HCT116 (cell line): ENCODE results near the gene NCAPG. TPM values are rescaled to one million over a fixed set of nuclear protein-coding genes. Genes with fewer than 3 reads are reported as not detected.

ENCODE experiments used
- ATAC-seq: fragments of 200-7000 bp; cut with Tn5 transposase; 2 replicates; pipeline ENCODE4 v1.9.1; 2020; ENCODE audit warnings: mild to moderate bottlenecking, moderate library complexity
- BruUV-seq: library from RNA; stranded (reverse); fragments of 400-500 nt; replicated peaks from 2 replicates; lab custom pipeline; 2021; lab: Mats Ljungman, UMichigan
- CTCF ChIA-PET: fragments of 300-600 bp; sonication (Branson Sonifier 250); formaldehyde crosslinking; loops from one replicate; lab custom pipeline; 2021; ENCODE audit warnings: antibody characterized with exemption; lab: Charles Lee
- POLR2A ChIA-PET: fragments of 300-600, 350-600 bp; sonication (Branson Sonifier 250); formaldehyde crosslinking; loops from one replicate; lab custom pipeline; 2021; ENCODE audit warnings: antibody characterized with exemption; lab: Charles Lee
- RAD21 ChIA-PET, 2 experiments: fragments of 300-600 bp; sonication (Branson Sonifier 250); formaldehyde crosslinking; loops; one replicate each; lab custom pipeline; 2023; ENCODE audit warnings: low total read pairs in 2 of 2; ENCODE audit not compliant: uncharacterized antibody in 2 of 2, unreplicated experiment in 2 of 2, low non-redundant PET in 1 of 2; lab: Charles Lee
- DNase-seq: peaks from one replicate; pipeline ENCODE4 v3.0.0-alpha.2; 2010; ENCODE audit warnings: low read depth, low spot score
- H2AFZ ChIP-seq: fragments of 200-600 bp; shearing (Covaris generic), sonication (generic); 2 replicates; pipeline ENCODE4 v1.6.1; 2017; ENCODE audit warnings: low read depth, mixed run types, mixed read lengths, antibody characterized with exemption, low read length; ENCODE audit not compliant: poor library complexity, severe bottlenecking
- H3K27ac ChIP-seq: 2 replicates; pipeline ENCODE4 v1.5.1; 2012; ENCODE audit warnings: low read depth, low read length
- H3K27me3 ChIP-seq: fragments of 200-600 bp; sonication (generic); 2 replicates; pipeline ENCODE4 v1.6.1; 2016; ENCODE audit warnings: mixed run types, low read length, mixed read lengths; ENCODE audit not compliant: insufficient read depth
- H3K36me3 ChIP-seq, 2 experiments: fragments of 200-500 bp in 1 of 2; fragments of 200-600 bp in 1 of 2; sonication (Bioruptor generic) in 1 of 2; sonication (generic) in 1 of 2; 2 replicates each; pipeline versions ENCODE4 v1.5.1 to v1.6.1; 2014 to 2016; ENCODE audit warnings: low read length in 2 of 2, inconsistent platforms in 1 of 2, mixed read lengths in 1 of 2, mixed run types in 1 of 2; ENCODE audit not compliant: insufficient read depth in 2 of 2, control insufficient read depth in 1 of 2
- H3K4me1 ChIP-seq, 2 experiments: fragments of 200-600 bp in 1 of 2; sonication (generic) in 1 of 2; 2 replicates each; pipeline versions ENCODE4 v1.5.1 to v1.6.1; 2012 to 2017; ENCODE audit warnings: low read length in 2 of 2, inconsistent platforms in 1 of 2, mild to moderate bottlenecking in 1 of 2, mixed read lengths in 1 of 2, mixed run types in 1 of 2, moderate library complexity in 1 of 2; ENCODE audit not compliant: insufficient read depth in 2 of 2, control insufficient read depth in 1 of 2
- H3K4me2 ChIP-seq: fragments of 200-600 bp; sonication (generic); 2 replicates; pipeline ENCODE4 v1.6.1; 2017; ENCODE audit warnings: mixed run types, low read length, mixed read lengths
- H3K4me3 ChIP-seq, 2 experiments: fragments of 200-600 bp in 1 of 2; sonication (generic) in 1 of 2; replicated peaks in 1 of 2; 2 replicates each; pipeline ENCODE4 v1.5.1; 2011 to 2016; ENCODE audit warnings: low read length in 2 of 2, control low read depth in 1 of 2, low read depth in 1 of 2, mild to moderate bottlenecking in 1 of 2, mixed read lengths in 1 of 2, mixed run types in 1 of 2
- H3K79me2 ChIP-seq: fragments of 200-600 bp; sonication (generic); 2 replicates; pipeline ENCODE4 v1.6.1; 2017; ENCODE audit warnings: mild to moderate bottlenecking, mixed run types, low read length, moderate library complexity, mixed read lengths; ENCODE audit not compliant: insufficient read depth
- H3K9ac ChIP-seq: fragments of 200-600 bp; sonication (generic); 2 replicates; pipeline ENCODE4 v1.6.1; 2016; ENCODE audit warnings: low read length, mixed read lengths
- H3K9me2 ChIP-seq: fragments of 200-600 bp; sonication (generic), shearing (Covaris generic); 2 replicates; pipeline ENCODE4 v1.6.1; 2017; ENCODE audit warnings: mixed run types, mild to moderate bottlenecking, moderate library complexity; ENCODE audit not compliant: insufficient read depth
- H3K9me3 ChIP-seq, 2 experiments: fragments of 200-500 bp in 1 of 2; fragments of 200-600 bp in 1 of 2; sonication (Bioruptor generic) in 1 of 2; sonication (generic) in 1 of 2; 2 replicates each; pipeline ENCODE4 v1.6.1; 2014 to 2017; ENCODE audit warnings: low read length in 2 of 2, mixed read lengths in 2 of 2, inconsistent platforms in 1 of 2, low read depth in 1 of 2, mild to moderate bottlenecking in 1 of 2, mixed run types in 1 of 2, moderate library complexity in 1 of 2; ENCODE audit not compliant: control insufficient read depth in 1 of 2, insufficient read depth in 1 of 2
- H4K20me1 ChIP-seq: fragments of 200-600 bp; sonication (generic), shearing (Covaris generic); 2 replicates; pipeline ENCODE4 v1.6.1; 2017; ENCODE audit warnings: mixed run types, mild to moderate bottlenecking, moderate library complexity; ENCODE audit not compliant: insufficient read depth
- CEBPB ChIP-seq: IDR thresholded peaks from 2 replicates; pipeline ENCODE4 v1.6.1; 2012; ENCODE audit warnings: low read depth
- EGR1 ChIP-seq: IDR thresholded peaks from 2 replicates; pipeline ENCODE4 v1.6.1; 2012; ENCODE audit warnings: low read depth
- ELF1 ChIP-seq: IDR thresholded peaks from 2 replicates; pipeline ENCODE4 v1.6.1; 2012; ENCODE audit warnings: low read depth, borderline replicate concordance
- JUND ChIP-seq: IDR thresholded peaks from 2 replicates; pipeline ENCODE4 v1.6.1; 2012
- MAX ChIP-seq: IDR thresholded peaks from 2 replicates; pipeline ENCODE4 v1.6.1; 2012
- SP1 ChIP-seq: IDR thresholded peaks from 2 replicates; pipeline ENCODE4 v1.6.1; 2012; ENCODE audit warnings: low read depth
- TCF7L2 ChIP-seq: IDR thresholded peaks from 2 replicates; pipeline ENCODE4 v1.7.0; 2011; ENCODE audit warnings: borderline replicate concordance, inconsistent platforms; ENCODE audit not compliant: insufficient read depth, insufficient read length; ENCODE audit errors: extremely low read depth
- ZBTB33 ChIP-seq: IDR thresholded peaks from 2 replicates; pipeline ENCODE4 v1.6.1; 2011; ENCODE audit warnings: mild to moderate bottlenecking, low read length, moderate library complexity; ENCODE audit not compliant: insufficient replicate concordance; ENCODE audit errors: extremely low read depth
- ZFX ChIP-seq: fragments of 450-650 bp; IDR thresholded peaks from 2 replicates; pipeline ENCODE4 v1.6.1; 2017
- intact Hi-C: fragments of 100-400 bp; cut with micrococcal nuclease; formaldehyde crosslinking; loops from 2 replicates; pipeline ENCODE4 v1.10.0; 2022
- total RNA-seq: library from RNA; stranded (reverse); gene quantifications from one replicate; pipeline ENCODE4 v1.2.1, GENCODE V29; 2021; ENCODE audit not compliant: unreplicated experiment
- TF ChIP-seq, protein P1 (sequence below): IDR thresholded peaks from 2 replicates; pipeline ENCODE4 v1.6.1; 2012

Gene NCAPG
- total RNA-seq, 1 experiment from 2014 or later, result 79.4 TPM

- ChIA-PET RAD21 (no interaction called here), CTCF (no interaction called here), POLR2A (no interaction called here)
- H3K4me3 ChIP-seq, result no peak overlapping the region
- H3K9ac ChIP-seq, result no peak overlapping the region
- ATAC-seq (no peak), DNase-seq (no peak)
- TF ChIP-seq EGR1 (no peak), ZFX (no peak), ELF1 (no peak), ZBTB33 (no peak), TCF7L2 (no peak), SP1 (no peak), JUND (no peak), MAX (no peak), CEBPB (no peak)
- TF ChIP-seq, protein P1, sequence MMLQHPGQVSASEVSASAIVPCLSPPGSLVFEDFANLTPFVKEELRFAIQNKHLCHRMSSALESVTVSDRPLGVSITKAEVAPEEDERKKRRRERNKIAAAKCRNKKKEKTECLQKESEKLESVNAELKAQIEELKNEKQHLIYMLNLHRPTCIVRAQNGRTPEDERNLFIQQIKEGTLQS, result no peak
- no TSS peak for BruUV-seq
- H3K27me3 ChIP-seq, result no peaks in the 10 kb centered on the region
- no peaks in the 10 kb centered on the region for H3K4me1 ChIP-seq
- no peak overlapping the region for H2AFZ ChIP-seq
- H3K9me3 ChIP-seq, result no peaks in the 10 kb centered on the region
- no peaks in the 10 kb centered on the region for H4K20me1 ChIP-seq
- H3K9me2 ChIP-seq, result no peaks in the 10 kb centered on the region
- no peaks in the 10 kb centered on the region for H3K36me3 ChIP-seq
- no peak overlapping the region for H3K4me2 ChIP-seq
- no peaks in the 10 kb centered on the region for H3K79me2 ChIP-seq
- no peak overlapping the region for H3K27ac ChIP-seq
- intact Hi-C loops, result no loop called here
Observed at GRCh38 chr4:17766826-17767458, 43.8 kb upstream of the NCAPG start.
